ENCODE measurements around the gene PRKAR1B. TPM values are rescaled to one million over a fixed set of nuclear protein-coding genes. Genes with fewer than 3 reads are reported as not detected.

The PRKAR1B gene
- total RNA-seq, 1 donor from 2014 or later: 14.2 TPM

DNA sequence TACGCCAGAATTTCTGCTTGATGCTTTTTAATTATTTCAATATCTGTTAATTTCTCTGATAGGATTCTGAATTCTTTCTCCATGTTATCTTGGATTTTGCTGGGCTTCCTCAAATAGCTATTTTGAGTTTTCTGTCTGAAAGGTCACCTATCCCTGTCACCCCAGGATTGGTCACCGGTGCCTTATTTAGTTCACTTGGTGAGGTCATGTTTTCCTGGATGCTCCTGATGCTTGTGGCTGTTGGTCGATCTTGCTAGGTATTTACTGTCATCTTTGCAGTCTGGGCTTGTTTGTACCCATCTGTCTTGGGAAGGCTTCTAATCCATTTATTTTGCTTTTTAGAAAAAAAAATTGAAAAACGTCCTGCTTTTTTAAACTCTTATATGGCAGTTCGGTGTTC lies 11.2 kb upstream of the PRKAR1B start:
- intact Hi-C loops (cut with micrococcal nuclease): no loop called here
- H3K9me3 ChIP-seq (replicated peaks): peaks cover 13% of the 10 kb centered on the region
- DNase-seq: no peak
- peaks cover 25% of the 10 kb centered on the region for H3K4me1 ChIP-seq
- H3K36me3 ChIP-seq: peaks cover 40% of the 10 kb centered on the region
- no peaks in the 10 kb centered on the region for H3K27me3 ChIP-seq (ENCODE audit: low read depth)
- H3K4me3 ChIP-seq: no peak overlapping the region
- H3K27ac ChIP-seq (replicated peaks): peak overlapping the region; percentile 54
- TF ChIP-seq, protein P1, sequence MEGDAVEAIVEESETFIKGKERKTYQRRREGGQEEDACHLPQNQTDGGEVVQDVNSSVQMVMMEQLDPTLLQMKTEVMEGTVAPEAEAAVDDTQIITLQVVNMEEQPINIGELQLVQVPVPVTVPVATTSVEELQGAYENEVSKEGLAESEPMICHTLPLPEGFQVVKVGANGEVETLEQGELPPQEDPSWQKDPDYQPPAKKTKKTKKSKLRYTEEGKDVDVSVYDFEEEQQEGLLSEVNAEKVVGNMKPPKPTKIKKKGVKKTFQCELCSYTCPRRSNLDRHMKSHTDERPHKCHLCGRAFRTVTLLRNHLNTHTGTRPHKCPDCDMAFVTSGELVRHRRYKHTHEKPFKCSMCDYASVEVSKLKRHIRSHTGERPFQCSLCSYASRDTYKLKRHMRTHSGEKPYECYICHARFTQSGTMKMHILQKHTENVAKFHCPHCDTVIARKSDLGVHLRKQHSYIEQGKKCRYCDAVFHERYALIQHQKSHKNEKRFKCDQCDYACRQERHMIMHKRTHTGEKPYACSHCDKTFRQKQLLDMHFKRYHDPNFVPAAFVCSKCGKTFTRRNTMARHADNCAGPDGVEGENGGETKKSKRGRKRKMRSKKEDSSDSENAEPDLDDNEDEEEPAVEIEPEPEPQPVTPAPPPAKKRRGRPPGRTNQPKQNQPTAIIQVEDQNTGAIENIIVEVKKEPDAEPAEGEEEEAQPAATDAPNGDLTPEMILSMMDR (IDR thresholded peaks at IDR 0.05; ENCODE audit: borderline replicate concordance): no peak

- intact Hi-C loops (cut with micrococcal nuclease): no loop called here
- Histone ChIP-seq H3K9me3 (replicated peaks) (peaks cover 13% of the 10 kb centered on the region), H3K36me3 (peaks cover 25% of the 10 kb centered on the region), H3K4me3 (no peak overlapping the region), H3K27me3 (ENCODE audit: low read depth) (no peaks in the 10 kb centered on the region), H3K4me1 (peaks cover 53% of the 10 kb centered on the region), H3K27ac (replicated peaks) (no peak overlapping the region)
- no peak for DNase-seq
- TF ChIP-seq, protein P1 (IDR thresholded peaks at IDR 0.05; ENCODE audit: borderline replicate concordance): no peak
Observed at GRCh38 chr7:734808-735207, 7.7 kb upstream of the PRKAR1B start.

- no peak for DNase-seq
- no peak overlapping the region for H3K27ac ChIP-seq (replicated peaks)
- H3K27me3 ChIP-seq (ENCODE audit: low read depth): no peaks in the 10 kb centered on the region
- TF ChIP-seq, protein P1 (IDR thresholded peaks at IDR 0.05; ENCODE audit: borderline replicate concordance): no peak
- H3K4me3 ChIP-seq: no peak overlapping the region
- peaks cover 53% of the 10 kb centered on the region for H3K4me1 ChIP-seq
- intact Hi-C loops (cut with micrococcal nuclease): no loop called here
- H3K36me3 ChIP-seq: peaks cover 25% of the 10 kb centered on the region
- H3K9me3 ChIP-seq (replicated peaks): peaks cover 13% of the 10 kb centered on the region
Observed at GRCh38 chr7:734214-734613, 7.1 kb upstream of the PRKAR1B start.

- Histone ChIP-seq H3K9me3 (replicated peaks) (peaks cover 13% of the 10 kb centered on the region), H3K4me3 (no peak overlapping the region), H3K4me1 (peaks cover 53% of the 10 kb centered on the region), H3K27me3 (ENCODE audit: low read depth) (no peaks in the 10 kb centered on the region), H3K27ac (replicated peaks) (peak overlapping the region; percentile 86), H3K36me3 (peaks cover 23% of the 10 kb centered on the region)
- intact Hi-C loops (cut with micrococcal nuclease): no loop called here
- DNase-seq: no peak
- TF ChIP-seq, protein P1 (IDR thresholded peaks at IDR 0.05; ENCODE audit: borderline replicate concordance): no peak
Observed at GRCh38 chr7:732556-732955, 5.5 kb upstream of the PRKAR1B start.

DNA sequence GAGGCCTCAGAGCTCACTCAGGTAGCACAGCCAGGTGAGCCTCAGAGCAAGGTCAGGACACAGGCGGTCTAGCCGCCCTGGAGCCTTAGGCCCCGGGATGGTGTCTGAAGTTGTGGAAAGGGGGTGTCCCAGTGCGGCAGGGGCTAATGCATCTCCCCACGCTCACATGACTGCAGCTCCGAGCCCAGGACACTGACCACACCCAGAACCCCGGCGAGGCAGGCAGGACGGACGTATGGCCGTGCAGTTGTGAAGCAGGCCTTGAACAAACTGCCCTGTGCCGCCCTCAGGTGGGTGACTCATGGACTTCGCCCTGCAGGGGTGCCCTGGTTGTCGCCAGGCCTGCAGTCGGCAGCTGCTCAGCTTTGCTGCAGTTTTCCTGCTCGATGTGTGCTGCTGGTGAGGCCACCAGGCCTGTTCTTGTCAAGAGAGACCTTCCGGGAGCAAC lies 5.0 kb upstream of the PRKAR1B start:
- Histone ChIP-seq H3K27me3 (ENCODE audit: low read depth) (no peaks in the 10 kb centered on the region), H3K27ac (replicated peaks) (peak overlapping the region; percentile 86), H3K4me3 (peak overlapping the region; percentile 38), H3K4me1 (peaks cover 52% of the 10 kb centered on the region), H3K36me3 (peaks cover 19% of the 10 kb centered on the region), H3K9me3 (replicated peaks) (peaks cover 13% of the 10 kb centered on the region)
- DNase-seq: peak; percentile 51
- intact Hi-C loops (cut with micrococcal nuclease): no loop called here
- TF ChIP-seq, protein P1 (IDR thresholded peaks at IDR 0.05; ENCODE audit: borderline replicate concordance): peak; percentile 67

Data from left ventricle myocardium inferior (tissue), 1 donor.